B cell (primary cell): ENCODE measurements around the gene COPS8.

ENCODE experiments used
- EZH2 ChIP-seq: IDR thresholded peaks from 2 replicates; pipeline ENCODE4 v1.6.1; 2012; ENCODE audit warnings: borderline replicate concordance, low read depth, mild to moderate bottlenecking, moderate library complexity, low read length; ENCODE audit not compliant: insufficient read depth, poor library complexity, severe bottlenecking
- TF ChIP-seq, protein P1 (sequence below): fragments of 200-600 bp; IDR thresholded peaks from one replicate; pipeline ENCODE4 v1.8.0; 2022; ENCODE audit warnings: antibody characterized with exemption, mild to moderate bottlenecking

DNA sequence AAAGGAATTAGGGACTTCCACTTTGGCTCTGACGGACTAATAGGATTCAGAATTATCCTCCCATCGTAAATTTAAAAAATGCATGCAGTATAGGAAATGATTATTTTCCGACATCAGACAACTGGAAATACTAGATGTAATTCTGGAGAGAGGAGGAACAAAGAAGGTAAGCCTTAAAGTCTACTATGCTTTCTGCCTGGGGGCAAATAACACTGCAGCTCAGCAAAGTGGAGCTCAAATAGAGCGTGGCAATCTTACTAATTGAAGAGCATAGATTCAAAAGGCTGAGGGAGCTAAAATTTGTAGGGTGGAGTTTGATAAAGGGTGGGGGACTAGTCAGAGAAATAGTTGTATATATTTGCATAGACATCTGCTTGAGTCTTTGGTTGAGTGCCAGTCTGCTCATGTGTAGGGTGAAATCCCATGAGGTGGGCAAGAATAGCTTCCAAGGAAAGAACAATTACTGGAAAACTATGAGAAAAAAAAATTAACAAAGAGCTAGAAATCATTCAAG, 23.8 kb downstream of the COPS8 start:
- TF ChIP-seq, protein P1, sequence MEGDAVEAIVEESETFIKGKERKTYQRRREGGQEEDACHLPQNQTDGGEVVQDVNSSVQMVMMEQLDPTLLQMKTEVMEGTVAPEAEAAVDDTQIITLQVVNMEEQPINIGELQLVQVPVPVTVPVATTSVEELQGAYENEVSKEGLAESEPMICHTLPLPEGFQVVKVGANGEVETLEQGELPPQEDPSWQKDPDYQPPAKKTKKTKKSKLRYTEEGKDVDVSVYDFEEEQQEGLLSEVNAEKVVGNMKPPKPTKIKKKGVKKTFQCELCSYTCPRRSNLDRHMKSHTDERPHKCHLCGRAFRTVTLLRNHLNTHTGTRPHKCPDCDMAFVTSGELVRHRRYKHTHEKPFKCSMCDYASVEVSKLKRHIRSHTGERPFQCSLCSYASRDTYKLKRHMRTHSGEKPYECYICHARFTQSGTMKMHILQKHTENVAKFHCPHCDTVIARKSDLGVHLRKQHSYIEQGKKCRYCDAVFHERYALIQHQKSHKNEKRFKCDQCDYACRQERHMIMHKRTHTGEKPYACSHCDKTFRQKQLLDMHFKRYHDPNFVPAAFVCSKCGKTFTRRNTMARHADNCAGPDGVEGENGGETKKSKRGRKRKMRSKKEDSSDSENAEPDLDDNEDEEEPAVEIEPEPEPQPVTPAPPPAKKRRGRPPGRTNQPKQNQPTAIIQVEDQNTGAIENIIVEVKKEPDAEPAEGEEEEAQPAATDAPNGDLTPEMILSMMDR = no peak
- no peak for TF ChIP-seq EZH2
